NCI-H526 (cell line): ENCODE measurements around the gene NETO2.
A peak's percentile ranks its signal among the peaks of the same experiment; 100 is the strongest.

ENCODE experiments used
- DNase-seq, 2 experiments: peaks; one replicate each; lab custom pipeline; 2025; lab: John Stamatoyannopoulos, UW

NETO2 gene

DNA sequence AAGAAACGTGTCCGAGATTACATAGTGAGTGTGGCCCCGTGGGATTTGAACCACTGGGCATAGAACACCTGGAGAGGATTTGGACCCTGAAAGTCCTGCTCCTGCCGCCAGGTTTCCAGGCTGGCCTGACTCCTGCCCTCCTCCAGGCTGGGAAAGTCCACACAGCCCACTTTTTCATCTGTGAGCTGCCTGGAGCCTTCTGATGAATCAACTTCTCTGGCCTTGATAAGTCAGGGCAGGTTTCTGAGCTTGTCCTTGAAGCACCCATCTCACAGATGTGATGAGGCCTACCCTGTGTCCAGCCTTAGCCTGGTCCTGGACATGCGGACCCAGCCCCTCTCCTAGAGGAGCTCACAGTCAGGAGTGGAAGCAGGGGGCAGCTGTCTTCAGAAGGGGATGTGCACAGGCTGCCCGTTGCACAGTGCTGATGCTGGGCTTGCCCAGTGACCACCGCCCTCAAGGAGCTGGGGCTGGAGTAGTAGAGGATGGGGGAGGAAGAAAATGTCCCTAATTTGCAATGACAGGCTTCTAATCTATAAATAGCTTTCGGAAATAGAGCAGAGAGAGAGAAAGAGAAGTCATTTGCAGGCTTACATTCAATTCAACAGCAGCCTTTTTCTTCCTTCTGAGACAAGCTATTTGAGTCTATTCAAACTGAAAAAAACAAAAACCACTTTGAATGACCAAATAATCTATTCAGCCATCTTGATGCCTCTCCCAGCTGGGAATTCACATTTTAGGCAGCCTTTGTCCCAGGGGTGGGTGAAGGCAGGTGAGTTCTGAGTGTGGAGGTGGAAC, 96.8 kb downstream of the NETO2 start:
- no peak for DNase-seq

DNA sequence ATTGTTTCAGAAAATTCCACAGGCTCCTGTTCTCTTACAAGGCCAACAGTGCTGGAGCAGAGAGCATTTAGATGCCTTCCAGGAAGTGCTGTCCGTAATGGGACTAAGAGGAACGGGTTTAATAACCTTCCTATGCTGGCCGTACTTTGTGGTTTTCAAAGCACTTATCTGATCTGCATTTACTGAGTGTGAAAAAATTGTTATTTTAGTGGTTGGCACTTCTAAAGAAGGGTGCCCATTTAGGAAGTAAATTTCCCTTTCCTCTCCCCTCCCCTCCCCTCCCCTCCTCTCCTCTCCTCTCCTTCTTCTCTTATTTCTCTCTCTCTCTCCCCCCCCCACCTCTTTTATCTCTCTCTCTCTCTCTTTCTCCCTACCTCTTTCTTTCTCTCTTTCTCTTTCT, 98.3 kb downstream of the NETO2 start:
- peak in 1 of 2 experiments; percentile 19 for DNase-seq

DNA sequence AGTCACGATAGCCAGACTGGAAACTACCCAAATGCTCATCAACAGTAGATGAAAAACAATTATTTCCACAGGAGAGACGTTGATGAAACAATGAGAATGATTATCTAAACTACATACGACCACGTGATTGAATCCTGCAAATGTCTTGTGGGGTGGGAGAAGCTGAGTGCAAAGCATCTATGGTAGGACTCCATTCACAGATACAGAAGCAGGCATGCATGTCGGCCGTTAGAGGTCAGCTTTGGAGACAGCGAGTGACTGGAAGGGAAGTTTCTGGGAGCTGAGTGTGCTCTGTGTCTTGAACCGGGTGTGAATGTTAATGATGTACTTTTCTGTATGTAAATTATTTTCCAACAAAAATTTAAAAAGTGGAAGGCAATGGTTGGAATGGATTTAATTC, 98.7 kb downstream of the NETO2 start:
- peak; percentile 1 to 19 for DNase-seq

GRCh38 chr16:47043970-47044684, 99.6 kb downstream of the NETO2 start:
- DNase-seq: no peak

GRCh38 chr16:47043200-47043599, 100.5 kb downstream of the NETO2 start:
- no peak for DNase-seq

DNA sequence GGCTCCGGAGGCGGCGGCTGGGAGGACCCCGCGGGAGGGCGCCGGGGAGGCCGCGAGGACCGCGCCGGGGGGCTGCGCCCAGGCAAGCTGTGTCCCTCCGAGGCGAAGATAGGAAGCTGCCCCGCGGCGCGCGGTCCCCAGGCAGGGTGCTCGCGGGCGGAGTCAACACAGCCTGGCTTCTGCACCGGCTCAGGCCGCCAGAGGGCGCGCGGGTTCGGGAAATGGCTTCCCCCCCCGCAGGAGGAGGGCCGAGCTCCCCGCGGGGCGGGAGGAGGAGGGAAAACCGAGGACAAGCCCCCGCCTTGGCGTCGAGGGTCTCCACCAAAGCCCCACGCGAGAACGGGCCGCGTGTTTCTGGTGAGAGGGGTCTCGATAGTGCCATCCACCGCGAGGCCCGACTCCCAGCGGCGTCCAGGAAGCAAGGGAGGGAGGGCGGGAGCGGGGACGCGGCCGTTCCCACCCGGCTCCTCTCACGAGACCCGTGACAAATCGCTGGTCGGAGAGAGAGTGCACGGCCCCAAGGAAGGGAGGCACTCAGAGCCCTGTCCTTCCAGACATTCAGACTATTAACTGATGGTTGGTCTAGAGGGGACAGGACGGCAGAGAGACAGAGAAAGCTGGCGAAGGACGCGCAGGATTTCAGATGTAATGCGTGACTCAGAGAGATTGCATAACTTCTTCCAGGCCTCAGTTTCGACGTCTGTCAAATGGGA, 105.8 kb downstream of the NETO2 start:
- peak; percentile 17 to 68 for DNase-seq

DNA sequence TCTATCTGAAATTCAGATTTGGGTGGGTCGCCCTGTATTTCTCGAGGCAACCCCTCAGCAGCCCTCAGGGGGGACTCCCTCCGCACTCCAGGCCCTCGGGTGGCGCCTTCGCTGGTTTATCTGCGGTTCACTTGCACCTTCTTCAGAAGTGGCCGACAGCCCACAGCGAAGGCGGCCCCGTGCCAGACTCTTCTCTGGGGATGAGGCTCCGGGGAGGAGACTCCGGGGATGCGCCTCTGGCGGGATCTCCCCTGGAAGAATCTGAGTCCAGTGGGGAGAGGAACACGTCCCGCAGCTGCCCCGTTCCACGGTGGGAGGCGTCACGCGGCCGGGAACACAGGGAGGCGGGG, 106.4 kb downstream of the NETO2 start:
- DNase-seq: peak in 1 of 2 experiments; percentile 45

- no peak for DNase-seq
Measured at GRCh38 chr16:47036201-47036600, 107.5 kb downstream of the NETO2 start.

GRCh38 chr16:47035436-47035835, 108.3 kb downstream of the NETO2 start:
- no peak for DNase-seq

DNA sequence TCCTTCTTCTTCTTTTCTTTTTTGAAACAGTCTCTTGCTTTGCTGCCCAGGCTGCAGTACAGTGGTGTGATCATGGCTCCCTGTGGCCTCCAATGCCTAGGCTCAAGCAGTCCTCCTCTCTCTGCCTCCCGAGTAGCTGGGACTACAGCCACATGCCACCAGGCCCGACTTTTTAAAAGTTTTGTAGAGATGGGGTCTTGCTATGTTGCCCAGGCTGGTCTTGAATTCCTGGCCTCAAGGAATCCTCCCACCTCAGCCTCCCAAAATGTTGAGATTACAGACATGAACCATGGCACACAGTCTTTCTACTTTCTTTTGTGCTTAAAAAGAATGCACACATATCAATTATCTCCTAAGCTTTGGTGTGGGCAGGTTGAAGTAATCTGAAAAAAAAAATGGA, 109.3 kb downstream of the NETO2 start:
- DNase-seq: no peak

GRCh38 chr16:47033176-47033575, 110.6 kb downstream of the NETO2 start:
- DNase-seq: no peak

DNA sequence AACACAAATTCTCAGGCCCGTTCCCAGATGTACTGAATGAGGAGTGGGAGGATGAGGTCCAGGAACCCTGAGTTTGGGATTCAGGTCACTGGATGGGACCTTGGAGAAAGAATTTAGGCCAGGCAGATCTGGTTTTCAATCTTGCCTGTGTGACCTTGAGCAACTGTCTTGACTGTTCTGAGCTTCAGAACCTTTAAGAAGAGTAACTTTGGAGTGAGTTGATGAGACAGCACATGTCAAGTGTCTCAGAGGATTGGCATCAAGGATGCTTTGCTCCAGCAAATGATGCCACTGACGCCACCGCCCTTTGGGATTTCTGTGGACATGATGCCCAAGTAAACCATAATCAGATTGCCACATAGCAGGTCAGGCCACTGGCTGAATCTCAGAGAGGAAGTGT, 114.0 kb downstream of the NETO2 start:
- no peak for DNase-seq

DNA sequence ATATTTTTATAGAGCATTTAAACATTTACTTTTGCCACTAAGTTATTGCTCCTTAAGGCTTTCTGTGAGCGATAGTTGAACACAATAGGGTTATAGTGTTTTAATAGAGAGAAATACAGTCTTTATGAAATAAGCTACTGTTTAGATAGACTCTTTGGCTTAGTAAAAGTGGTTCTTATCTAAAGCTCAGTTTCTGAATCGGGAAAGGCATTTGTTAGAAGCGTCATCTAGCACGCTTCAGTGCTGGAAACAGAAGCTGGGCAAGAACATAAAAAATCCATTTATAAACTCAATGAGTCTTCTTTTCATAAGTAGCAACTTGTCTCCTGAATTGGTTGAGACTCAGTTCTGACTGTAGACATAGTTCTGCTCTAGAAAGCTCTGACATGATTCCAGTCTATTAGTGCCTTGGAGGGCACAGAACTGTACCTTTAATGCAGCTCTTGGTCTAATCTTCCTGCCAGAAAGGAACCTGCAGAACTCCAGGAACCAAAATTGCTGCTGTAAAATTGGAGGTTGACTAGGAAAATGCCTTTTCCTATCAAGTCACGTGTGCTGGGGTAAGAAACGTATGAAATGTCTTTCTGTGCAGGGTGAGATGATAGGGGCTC, 114.9 kb downstream of the NETO2 start:
- no peak for DNase-seq
